GM21619 (cell line): ENCODE data around the gene SNAPC1.
"Not testable (repeated sequence)": the region's sequence is repeated elsewhere in the genome, so short reads cannot be mapped to it uniquely, and the experiment has no call there.

Experiments used
- ATAC-seq: cut with Tn5 transposase; IDR thresholded peaks from one replicate; pipeline ENCODE4 v1.9.1; 2021; ENCODE audit not compliant: unreplicated experiment

The SNAPC1 gene

DNA sequence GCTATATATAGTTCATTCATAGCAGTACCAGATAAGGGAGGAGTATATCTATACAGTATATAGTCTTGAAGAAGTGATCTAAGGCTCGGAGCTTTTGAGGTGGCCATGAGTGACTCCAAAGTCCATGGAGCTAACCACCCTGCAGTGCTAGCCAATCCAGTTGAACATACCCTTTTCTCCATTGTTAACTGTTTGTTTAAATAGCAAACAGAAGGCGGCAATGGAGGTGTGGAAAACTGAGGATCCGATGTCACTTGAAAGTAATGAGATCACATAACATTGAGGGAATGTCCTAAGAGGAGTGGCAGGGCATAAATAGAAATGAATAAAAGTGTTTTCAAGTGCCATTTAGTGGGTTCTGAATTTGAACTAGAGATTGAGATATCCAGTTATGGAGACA is 12.4 kb upstream of the SNAPC1 start:
- no peak for ATAC-seq

DNA sequence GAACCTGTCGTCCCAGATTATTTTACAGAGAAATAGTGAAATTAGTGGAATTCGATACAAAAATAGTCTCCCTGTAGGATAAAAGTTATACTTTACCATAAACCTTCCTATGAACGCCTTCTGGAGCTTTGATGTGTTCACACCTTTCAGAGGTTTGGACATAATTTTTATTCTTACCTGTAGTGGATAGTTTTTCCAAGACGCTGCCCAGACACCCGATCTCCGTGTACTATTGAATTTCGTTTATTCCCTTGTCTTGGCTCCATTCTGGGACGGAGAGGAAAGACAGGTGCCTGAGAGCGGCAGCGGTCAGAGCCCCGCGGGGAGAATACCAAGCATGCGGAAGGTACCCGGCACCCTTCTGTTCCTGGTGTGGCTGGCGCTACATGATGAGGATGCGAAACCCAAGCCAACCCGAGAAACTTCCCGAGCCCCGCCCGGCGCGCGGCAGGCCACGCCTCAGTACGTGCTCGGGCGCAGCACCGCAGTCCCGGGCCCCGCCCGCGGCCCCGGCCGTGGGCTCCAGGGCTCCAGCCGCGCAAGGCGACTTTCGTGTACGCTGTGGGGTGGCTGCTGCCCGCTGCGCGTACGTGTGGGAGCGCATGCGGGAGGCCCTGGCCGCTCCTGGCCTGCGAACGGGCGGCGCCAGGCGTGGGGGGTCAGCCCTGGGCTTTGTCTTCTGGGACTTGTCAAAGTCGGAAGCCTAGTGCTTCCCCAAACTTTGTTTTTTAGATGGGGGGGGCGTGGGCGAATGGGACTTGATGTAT is 11.3 kb upstream of the SNAPC1 start:
- ATAC-seq, result peak; percentile 90

DNA sequence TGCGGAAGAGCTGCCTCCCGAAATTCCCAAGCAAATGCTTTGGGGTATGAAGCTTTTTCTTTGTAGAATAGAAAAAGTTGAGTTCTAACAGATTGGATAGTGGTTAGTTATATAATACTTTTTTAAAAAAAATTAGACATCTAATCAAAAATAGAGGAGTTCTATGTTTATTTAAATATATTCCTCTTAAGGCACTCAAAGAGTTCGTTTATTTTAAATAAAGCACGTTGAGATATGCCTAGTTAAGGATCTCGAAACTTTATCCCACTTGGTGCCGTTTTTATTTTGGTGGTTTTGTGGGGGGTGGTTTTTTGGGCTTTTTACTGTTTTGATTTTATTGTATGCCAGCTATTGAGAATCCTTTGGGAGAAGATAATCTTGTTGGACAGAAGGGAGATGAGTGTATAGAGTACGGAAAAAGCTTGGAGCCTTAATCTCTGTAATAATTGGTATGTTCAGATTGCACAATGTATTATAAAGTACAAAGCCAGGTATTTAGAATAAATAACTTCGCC is 10.7 kb upstream of the SNAPC1 start:
- ATAC-seq, result no peak

DNA sequence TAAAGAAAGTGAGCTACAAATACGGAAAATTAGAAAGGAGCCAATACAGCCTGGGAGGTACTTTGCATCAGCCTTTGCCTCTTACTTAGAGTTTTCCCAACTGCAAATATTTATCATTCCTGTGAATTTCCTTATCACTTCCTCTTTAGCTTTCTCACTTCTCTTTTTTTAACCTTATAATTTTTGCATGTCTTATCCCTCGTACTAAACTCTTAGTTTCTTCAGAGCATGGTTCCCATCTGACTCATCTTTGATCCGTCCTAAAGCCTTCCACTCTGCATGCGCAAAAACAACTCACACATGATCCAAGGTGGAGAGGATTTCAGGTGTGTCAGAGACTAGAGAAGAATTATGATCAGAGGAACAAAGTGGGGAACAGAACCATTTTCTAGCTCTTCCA is 9.6 kb upstream of the SNAPC1 start:
- ATAC-seq, result peak; percentile 45

DNA sequence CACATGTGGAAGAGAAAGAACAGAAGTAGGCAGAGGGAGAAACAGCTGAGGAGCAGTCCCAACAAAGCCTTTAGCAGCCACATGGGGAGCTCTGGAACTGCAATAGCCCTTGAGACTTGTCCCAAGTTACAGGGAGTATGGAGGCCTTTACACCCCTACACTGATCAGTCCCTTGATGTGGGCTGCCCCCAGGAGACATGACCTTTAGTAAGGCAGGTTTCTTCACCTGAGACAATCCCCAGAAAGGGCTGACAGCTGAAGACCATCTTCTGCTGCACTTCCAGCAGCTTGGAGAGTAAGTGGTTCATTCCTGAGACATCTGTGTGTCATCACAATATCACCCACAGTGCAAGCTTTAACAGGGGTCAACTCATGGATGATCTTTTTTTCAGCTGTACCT is 8.6 kb upstream of the SNAPC1 start:
- no peak for ATAC-seq

DNA sequence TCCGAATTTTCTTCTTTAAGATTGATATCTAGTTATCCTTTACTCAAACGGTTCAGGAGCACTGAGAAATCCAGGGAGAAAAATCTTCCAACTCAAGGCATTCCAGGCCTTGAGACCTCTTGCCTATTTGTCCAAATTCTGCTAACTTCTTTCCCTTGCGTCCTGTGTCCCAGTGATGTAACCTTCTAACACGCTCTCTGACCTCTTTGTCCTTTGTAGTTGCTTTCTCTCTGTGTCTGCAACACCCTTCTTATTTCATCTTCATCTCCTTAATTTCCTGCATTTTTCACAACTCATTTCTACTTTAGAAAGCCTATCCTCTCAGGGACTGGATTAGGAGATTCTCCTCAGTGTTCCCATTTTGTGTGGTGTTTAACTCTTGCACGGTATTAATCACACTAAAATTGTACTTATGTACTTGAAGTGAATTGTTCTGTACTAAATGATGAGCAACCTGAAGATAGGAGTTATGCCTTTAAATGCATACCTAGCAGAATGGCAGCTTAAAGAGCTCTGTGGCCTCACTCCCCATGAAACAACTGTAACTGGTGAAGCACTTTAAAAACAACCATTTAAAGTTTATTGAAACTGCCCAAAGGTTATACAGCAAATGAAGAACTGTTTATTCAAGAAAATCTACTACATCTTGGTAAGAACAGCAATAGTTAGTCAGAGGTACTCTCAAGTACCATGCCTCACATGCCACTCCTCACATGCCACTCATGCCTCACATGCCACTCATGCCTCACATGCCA is 7.4 kb upstream of the SNAPC1 start:
- no peak for ATAC-seq

DNA sequence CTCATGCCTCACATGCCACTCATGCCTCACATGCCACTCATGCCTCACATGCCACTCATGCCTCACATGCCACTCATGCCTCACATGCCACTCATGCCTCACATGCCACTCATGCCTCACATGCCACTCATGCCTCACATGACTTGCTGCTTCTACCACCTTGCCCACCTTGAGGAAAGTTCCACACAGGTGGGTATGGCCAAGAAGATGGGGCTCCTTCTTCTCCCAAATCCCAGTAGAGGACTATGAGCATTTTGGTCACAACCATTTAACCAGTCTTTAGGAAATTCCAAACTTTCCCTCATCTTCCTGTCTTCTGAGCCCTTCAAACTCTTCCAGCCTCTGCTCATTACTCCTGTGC is 6.9 kb upstream of the SNAPC1 start:
- ATAC-seq, result not testable (repeated sequence)

DNA sequence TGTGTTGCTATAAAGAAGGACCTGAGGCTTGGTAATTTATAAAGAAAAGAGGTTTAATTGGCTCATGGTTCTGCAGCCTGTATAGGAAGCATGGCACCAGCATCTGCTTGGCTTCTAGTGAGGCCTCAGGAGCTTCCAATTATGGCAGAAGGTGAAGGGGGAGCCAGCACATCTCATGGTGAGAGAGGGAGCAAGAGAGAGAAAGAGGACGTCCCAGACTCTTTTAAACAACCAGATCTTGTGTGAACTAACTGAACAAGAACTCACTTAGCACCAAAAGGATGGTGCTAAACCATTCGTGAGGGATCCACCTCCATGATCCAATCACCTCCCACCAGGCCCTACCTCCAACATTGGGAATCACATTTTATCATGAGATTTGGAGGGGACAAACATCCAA is 6.1 kb upstream of the SNAPC1 start:
- ATAC-seq, result no peak

DNA sequence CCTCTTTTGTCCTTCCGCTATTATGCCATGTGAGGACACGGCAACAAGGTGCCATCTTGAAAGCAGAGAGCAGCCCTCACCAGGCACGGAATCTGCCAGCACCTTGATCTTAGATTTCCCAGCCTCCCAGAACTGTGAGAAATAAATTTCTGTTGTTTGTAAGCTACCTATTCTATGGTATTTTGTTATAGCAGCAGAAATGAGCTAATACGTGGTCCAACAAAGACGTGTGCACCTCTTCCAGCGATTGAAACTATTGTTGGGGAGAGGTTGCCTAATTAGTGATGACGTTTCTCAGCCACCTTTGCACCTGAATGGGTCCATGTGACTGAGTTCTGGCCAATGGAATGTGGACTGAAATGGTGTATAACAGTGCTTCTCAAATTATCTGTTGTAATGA is 2.3 kb upstream of the SNAPC1 start:
- ATAC-seq, result no peak

DNA sequence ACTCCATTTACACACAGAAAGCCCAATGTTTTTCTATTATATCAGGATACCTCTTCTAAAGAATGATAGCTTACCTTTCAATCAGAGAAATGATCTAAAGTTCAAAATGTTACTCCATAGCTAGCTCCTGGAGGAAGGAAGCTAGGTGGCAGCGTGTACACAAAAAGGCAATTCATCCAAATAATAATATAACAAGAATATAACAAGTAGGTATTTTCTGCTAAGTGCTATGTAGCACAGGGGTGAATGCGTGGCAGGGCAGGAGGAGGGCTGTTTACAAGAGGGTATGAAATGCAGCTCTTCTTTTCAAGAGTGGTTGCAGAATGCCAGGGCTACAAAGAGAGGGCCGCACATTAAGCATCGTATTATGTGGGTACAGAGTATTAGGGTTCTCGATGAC is 663 bp upstream of the SNAPC1 start:
- ATAC-seq, result no peak

DNA sequence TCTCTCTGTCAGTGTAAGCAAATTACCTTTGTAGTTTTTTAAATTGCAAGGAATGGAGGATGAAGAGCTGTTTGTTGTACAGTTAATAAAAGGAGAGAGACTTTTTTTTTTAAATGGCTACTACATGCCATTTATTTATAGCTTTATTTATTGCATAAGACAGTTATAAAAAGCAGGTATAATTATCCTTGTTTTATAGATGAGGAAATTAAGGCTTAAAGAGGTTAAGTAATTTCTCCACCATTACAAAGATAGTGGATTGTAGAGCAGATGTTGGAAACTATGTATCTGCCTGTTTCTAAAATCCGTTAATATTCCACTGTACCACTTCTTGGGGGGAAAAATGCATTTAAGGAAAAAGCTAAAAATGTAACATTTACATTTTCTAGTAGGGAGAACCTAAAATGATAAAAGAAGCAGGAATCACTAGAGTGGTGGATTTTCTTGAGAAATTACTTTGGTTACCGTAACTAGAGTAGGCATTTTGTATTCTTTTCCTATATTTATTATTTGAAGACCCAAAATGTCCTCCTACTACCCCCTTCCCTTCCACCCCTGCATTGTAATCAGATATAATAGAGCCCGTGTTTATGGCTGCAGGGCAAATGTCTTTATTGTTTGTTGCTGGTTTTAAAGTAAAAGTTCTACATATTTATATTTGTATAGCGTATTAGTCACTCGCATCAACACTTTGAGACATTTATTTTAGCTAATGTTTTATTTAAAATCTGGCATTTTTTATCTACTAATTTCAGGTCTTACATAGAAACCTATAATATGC is 2.3 kb downstream of the SNAPC1 start:
- ATAC-seq, result no peak

DNA sequence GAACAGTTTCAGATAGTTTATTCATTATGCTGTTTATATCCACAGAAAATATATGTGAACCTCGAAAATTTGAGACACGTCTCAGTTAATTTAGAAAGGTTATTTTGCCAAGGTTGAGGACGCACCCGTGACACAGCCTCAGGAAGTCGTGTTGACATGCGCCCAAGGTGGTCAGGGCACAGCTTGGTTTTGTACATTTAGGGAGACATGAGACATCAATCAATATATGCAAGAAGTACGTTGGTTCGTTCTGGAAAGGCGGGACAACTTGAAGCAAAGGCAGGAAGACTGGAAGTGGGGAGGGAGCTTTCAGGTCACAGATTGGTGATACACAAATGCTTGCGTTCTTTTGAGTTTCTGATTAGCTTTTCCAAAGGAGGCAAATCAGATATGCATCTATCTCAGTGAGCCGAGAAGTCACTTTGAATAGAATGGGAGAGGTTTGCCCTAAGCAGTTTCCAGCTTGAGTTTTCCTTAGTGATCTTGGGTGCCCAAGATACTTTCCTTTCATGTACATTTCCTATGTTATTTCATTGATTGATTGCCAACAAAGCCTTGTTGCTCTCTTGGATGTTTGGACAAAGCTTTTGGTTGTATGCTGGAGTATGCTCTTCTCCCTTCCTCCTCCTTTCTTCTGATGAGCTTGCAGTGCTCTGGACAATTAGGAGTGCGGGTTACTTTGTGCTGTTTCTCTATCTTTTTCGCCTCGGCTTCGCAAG is 3.2 kb downstream of the SNAPC1 start:
- ATAC-seq, result no peak

DNA sequence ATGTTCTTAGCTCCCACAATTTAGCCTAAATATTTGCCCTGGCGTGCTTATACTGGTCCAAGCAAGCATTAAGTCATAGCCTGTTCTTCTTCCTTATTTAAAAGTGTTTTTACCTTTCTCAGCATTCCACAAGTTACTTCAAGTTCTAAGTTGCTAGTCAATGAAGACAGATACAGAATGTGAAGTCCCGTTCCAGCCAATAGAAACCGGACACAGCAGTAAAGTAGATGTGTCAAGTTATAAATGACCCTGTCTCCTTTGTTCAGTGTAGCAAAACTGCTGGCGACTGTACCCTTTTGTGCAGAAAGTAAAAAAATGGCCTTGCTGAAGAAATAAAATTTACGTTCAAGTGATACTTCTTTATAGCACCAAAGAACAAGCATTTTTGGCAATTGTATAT is 3.9 kb downstream of the SNAPC1 start:
- no peak for ATAC-seq

DNA sequence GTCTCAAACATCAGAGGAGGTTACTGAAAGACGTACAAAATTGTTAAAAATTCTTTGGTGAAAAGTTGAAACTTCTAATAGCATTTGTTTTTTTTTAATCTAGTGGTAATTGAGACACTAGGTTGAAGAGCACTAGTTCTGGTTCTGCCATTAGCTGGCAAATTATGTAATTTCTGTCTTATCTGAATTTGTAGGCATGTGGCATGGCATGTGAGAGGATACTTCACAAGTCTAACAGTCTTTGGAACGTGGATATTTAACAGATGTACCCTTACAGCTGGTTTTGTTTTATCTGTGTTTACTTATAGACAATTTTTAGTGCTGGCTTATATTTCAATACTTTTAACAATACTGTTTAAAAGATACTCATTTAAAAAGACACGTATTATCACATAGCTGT is 6.0 kb downstream of the SNAPC1 start:
- no peak for ATAC-seq

DNA sequence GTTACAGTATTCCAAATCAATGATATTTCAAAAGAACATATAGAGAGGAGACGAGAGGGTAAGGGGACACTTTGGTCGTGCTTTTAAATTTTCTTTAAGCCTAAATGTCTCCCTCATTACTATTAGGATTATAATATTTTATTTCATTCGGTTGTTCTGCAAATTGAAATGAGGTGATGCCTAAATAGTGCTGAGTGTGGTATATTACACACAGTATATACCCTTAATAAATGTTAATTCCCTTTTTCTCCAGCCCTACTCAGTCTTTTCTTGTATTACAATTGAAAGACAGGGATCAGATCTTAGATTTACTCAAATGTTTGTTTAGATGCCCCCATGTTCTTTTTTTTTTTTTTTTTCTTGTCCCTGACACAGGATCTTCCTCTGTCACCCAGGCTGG is 7.7 kb downstream of the SNAPC1 start:
- ATAC-seq, result no peak

DNA sequence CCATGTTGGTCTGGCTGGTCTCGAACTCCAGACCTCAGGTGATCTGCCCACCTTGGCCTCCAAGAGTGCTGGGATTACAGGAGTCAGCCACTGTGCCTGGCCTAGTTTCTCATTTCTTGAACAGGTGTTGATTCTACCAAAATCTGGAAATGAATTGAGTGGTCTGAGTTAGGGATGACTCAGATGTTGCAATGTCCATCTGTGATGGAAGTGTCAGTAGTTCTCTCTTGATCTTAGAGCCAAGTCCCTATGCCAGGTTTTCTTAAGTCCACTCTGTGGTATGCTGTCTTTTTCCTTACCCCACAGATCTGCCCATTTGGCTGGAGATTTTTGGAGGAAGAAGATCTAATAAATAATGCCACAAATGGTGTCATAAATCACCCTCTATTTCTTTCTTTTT is 12.6 kb downstream of the SNAPC1 start:
- no peak for ATAC-seq

DNA sequence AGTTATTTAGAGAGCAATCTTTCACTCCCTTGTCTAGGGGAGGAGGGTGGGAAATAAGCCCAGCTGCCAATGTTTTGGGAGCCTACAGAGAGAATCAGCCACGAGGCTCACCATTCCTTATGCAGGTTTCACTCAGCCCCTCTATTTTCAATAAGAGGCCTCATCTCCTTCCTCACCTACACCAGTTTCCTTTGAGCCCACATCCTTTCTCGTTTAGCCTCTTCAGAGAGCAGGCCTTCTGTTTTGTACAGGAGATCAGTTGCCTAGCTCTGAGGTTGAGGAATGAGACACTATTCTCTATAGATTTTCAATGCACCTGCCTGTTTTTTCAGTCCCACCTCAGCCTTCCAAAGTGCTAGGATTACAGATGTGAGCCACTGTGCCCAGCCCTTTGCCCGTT is 17.9 kb downstream of the SNAPC1 start:
- ATAC-seq, result no peak

DNA sequence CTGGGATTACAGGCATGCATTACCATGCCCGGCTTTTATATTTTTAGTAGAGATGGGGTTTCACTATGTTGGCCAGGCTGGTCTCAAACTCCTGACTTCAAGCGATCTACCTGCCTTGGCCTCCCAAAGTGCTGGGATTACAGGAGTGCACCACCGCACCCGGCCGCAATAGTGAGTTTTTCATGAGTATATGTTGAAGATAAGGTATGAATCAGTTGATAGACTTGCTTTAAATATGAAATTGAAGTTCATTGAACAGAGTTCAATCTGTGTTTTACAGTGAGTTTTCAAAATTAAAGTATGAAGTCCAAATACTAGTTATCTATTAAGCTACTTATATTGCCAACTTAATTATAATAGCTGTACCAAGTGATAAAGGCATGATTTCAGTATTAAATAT is 35.1 kb downstream of the SNAPC1 start:
- ATAC-seq, result no peak

DNA sequence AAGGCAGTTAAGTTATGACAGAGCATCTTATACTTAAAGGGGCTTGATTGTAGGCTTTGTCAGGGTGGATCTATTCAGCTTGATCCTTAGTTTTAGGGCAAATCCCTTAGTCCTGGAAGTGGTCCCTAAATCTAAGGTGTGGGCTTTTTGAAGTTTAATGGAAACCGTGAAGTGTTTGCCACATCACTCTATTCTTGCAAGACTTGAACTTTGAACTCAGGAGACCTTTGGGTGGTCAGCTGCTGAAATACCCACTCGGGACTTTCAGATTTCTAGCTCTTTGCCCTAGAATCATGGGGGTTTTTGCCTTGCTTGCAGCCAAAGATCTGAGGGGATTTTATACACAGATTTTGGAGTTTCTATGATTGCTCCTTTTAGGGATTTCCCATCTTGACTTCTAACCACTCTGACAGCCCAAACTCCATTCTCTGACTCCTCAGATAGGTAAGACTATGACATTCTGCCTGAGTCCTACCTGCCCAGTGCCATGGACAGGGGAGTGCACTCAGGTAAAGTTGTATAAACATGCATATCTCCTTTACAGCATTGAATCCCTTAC is 39.9 kb downstream of the SNAPC1 start:
- no peak for ATAC-seq

DNA sequence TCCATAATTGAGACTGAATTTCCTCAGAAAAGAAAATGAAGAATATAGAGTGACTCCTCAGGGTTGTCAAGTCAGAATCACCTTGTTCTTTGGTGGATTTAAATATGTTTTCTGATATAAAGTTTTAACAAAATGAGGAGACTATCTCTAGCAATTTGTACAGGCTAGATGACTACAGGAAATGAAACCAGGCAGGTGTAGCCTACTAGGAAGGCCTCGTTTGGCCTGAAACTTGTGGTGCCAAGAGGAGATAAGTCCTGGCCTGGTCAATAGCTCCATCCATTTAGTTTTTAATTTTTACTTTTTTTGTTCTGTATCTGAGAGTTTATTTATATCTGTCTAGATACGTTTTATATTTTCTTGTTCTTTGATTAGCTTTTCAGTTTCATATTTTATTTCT is 41.5 kb downstream of the SNAPC1 start:
- peak; percentile 65 for ATAC-seq

DNA sequence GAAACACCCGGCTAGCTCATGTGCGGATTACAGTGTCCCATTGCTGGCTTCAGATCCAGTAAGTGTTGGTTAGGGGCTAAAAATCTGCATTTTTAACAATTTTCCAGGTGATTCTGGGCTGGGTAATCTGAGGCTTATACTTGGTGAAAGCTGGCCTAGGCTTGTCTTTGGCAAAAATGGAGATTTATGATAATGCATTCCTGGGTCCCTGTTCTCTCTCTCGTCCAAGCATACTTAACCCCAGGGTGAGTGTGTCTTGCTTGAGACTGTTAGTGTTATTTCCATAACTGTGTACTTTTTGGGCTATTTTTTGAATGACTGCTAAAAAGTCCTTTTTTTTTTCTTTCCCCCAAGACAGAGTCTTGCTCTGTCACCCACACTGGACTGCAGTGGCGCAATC is 43.2 kb downstream of the SNAPC1 start:
- no peak for ATAC-seq
